ENCODE measurements around the gene FST.

Gene FST

GRCh38 chr5:53438486-53439472, 41.6 kb upstream of the FST start:
- no peak for TF ChIP-seq CTCF (IDR thresholded peaks at IDR 0.05; ENCODE audit: insufficient read depth, missing control alignments)
- DNase-seq (ENCODE audit: insufficient read length, low spot score): no peak
- FAIRE-seq: no peak

DNA sequence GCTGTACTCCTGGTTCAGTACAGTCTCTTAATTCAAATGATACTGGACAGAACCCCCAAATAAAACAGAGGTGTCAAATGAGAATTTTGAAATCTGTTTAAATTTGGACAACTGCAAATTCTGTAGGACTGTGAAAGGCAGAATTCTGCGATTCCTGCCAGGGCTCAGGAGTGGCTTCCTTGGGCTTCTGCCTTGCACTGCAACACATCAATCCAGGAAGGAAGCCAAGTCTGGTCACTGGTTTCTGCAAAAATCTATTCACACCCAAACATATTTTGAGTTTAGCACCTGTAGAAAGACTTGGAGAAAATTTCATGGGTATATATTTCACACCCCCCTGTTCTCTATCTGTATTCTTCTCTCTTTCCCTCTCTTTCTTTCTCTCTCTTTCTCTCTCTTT, 37.5 kb upstream of the FST start:
- FAIRE-seq: no peak
- no peak for TF ChIP-seq CTCF (IDR thresholded peaks at IDR 0.05; ENCODE audit: insufficient read depth, missing control alignments)
- DNase-seq (ENCODE audit: insufficient read length, low spot score): no peak

DNA sequence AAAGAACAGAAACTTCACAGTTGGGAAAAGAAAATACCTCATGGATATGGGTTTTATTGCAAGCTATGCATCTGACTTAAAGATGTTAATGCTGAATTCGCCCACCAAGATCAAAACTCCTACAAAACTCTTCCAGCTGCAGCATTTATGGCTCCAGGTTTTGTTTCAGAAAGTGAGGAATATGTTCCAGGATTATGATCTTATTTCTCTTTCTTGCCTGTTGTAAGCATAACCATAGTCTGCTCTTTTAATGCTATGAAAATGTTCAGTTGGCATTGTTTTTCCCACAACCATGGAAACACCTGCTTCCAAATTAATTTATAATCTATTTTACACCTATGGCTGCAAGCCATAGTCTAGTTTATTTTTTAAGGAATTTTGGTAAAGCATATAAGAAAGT, 34.9 kb upstream of the FST start:
- FAIRE-seq: no peak
- DNase-seq (ENCODE audit: insufficient read length, low spot score): no peak
- no peak for TF ChIP-seq CTCF (IDR thresholded peaks at IDR 0.05; ENCODE audit: insufficient read depth, missing control alignments)

GRCh38 chr5:53446908-53447307, 33.5 kb upstream of the FST start:
- no peak for TF ChIP-seq CTCF (IDR thresholded peaks at IDR 0.05; ENCODE audit: insufficient read depth, missing control alignments)
- FAIRE-seq: no peak
- DNase-seq (ENCODE audit: insufficient read length, low spot score): no peak

- no peak for FAIRE-seq
- no peak for DNase-seq (ENCODE audit: insufficient read length, low spot score)
- TF ChIP-seq CTCF (IDR thresholded peaks at IDR 0.05; ENCODE audit: insufficient read depth, missing control alignments): no peak
Observed at GRCh38 chr5:53448851-53449250, 31.6 kb upstream of the FST start.

GRCh38 chr5:53453898-53454718, 26.3 kb upstream of the FST start:
- DNase-seq (ENCODE audit: insufficient read length, low spot score) (peak; percentile 14), FAIRE-seq (peak; percentile 35)
- TF ChIP-seq CTCF (IDR thresholded peaks at IDR 0.05; ENCODE audit: insufficient read depth, missing control alignments): no peak
